GM12878 (cell line): Measurements from ENCODE around the gene MAMDC2.

Source experiments
- CHD4 ChIP-seq: fragments of 200-600 bp; sonication (generic); IDR thresholded peaks from 2 replicates; pipeline ENCODE4 v1.6.1; 2016; ENCODE audit warnings: mild to moderate bottlenecking
- CTCF ChIP-seq, 3 experiments: IDR thresholded peaks in 2 of 3; conservative IDR thresholded peaks in 1 of 3; 2 replicates each; pipeline ENCODE4 v1.5.1; 2011; ENCODE audit warnings: low read depth in 3 of 3, low read length in 3 of 3, mild to moderate bottlenecking in 3 of 3, control low read depth in 2 of 3, moderate library complexity in 2 of 3, inconsistent platforms in 1 of 3, mixed read lengths in 1 of 3; ENCODE audit not compliant: control insufficient read depth in 2 of 3, insufficient read depth in 1 of 3; ENCODE audit errors: extremely low read depth in 1 of 3
- E4F1 ChIP-seq: fragments of 450-650 bp; IDR thresholded peaks from 2 replicates; pipeline ENCODE4 v1.6.1; 2018; ENCODE audit warnings: borderline replicate concordance, mild to moderate bottlenecking; ENCODE audit not compliant: partially characterized antibody
- EZH2 ChIP-seq: IDR thresholded peaks from 2 replicates; pipeline ENCODE4 v1.6.1; 2012; ENCODE audit warnings: low read depth, mild to moderate bottlenecking, control low read depth, inconsistent platforms, low read length, borderline replicate concordance; ENCODE audit not compliant: control insufficient read depth
- GABPA ChIP-seq: IDR thresholded peaks from 2 replicates; pipeline ENCODE4 v1.6.1; 2014; ENCODE audit warnings: antibody characterized with exemption, low read depth, mild to moderate bottlenecking, inconsistent platforms
- IKZF2 ChIP-seq, 2 experiments: fragments of 450-650 bp; IDR thresholded peaks; 2 replicates each; pipeline ENCODE4 v1.6.1; 2017; ENCODE audit warnings: mild to moderate bottlenecking in 2 of 2, moderate library complexity in 2 of 2
- PAX5 ChIP-seq: IDR thresholded peaks from 2 replicates; pipeline ENCODE4 v1.6.1; 2011; ENCODE audit warnings: low read depth, low read length, borderline replicate concordance
- PBX3 ChIP-seq: IDR thresholded peaks from 2 replicates; pipeline ENCODE4 v1.6.1; 2011; ENCODE audit warnings: mild to moderate bottlenecking, low read depth, low read length, moderate library complexity; ENCODE audit not compliant: insufficient replicate concordance
- POLR2A ChIP-seq: IDR thresholded peaks from 2 replicates; pipeline ENCODE4 v1.6.1; 2011; ENCODE audit warnings: low read depth, mild to moderate bottlenecking, low read length
- PRDM15 ChIP-seq: fragments of 450-650 bp; formaldehyde crosslinking; IDR thresholded peaks from 2 replicates; pipeline ENCODE4 v1.4.0; 2020; ENCODE audit warnings: mild to moderate bottlenecking, moderate library complexity
- SMAD1 ChIP-seq: fragments of 450-650 bp; IDR thresholded peaks from 2 replicates; pipeline ENCODE4 v1.6.1; 2018; ENCODE audit warnings: mild to moderate bottlenecking, low read depth; ENCODE audit not compliant: partially characterized antibody
- SMC3 ChIP-seq: IDR thresholded peaks from 2 replicates; pipeline ENCODE4 v1.6.1; 2011; ENCODE audit warnings: low read length, improper control_type of control experiment, borderline replicate concordance
- SRF ChIP-seq, 2 experiments: IDR thresholded peaks; 2 replicates each; pipeline ENCODE4 v1.6.1; 2011; ENCODE audit warnings: low read depth in 2 of 2, low read length in 2 of 2, mild to moderate bottlenecking in 1 of 2, moderate library complexity in 1 of 2
- TAF1 ChIP-seq: IDR thresholded peaks from 2 replicates; pipeline ENCODE4 v1.6.1; 2011; ENCODE audit warnings: mild to moderate bottlenecking, low read depth, low read length, borderline replicate concordance

- TF ChIP-seq CTCF (IDR thresholded peaks at IDR 0.05 in 2 of 3, conservative IDR thresholded peaks at IDR 0.05 in 1 of 3; ENCODE audit: control insufficient read depth in 2 of 3, extremely low read depth in 1 of 3, insufficient read depth in 1 of 3, low read depth in 3 of 3, low read length in 3 of 3) (no peak), POLR2A (no peak), PBX3 (no peak), SMC3 (no peak), PAX5 (no peak), PRDM15 (no peak), GABPA (no peak), IKZF2 (IDR thresholded peaks at IDR 0.05) (no peak), SMAD1 (no peak), SRF (IDR thresholded peaks at IDR 0.05; ENCODE audit: low read depth in 2 of 2, low read length in 2 of 2) (no peak), E4F1 (no peak), TAF1 (no peak), EZH2 (no peak), CHD4 (no peak)
These were observed 77.3 kb downstream of the MAMDC2 start for GRCh38 chr9:70120834-70121510.
